Stomach smooth muscle (tissue), 2 donors: Measurements from ENCODE around the gene PDHA1.

Experiments used
- H3K27ac ChIP-seq: one replicate; pipeline ENCODE4 v1.7.0; 2013; ENCODE audit warnings: mild to moderate bottlenecking, low read length, inconsistent platforms
- H3K27me3 ChIP-seq, 2 donors: one replicate each; pipeline ENCODE4 v1.7.0; 2013; ENCODE audit warnings: low read length in 2 of 2; ENCODE audit not compliant: insufficient read depth in 2 of 2, control insufficient read depth in 1 of 2
- H3K36me3 ChIP-seq, 2 donors: one replicate each; pipeline ENCODE4 v1.7.0; 2013; ENCODE audit warnings: low read length in 2 of 2; ENCODE audit not compliant: control insufficient read depth in 2 of 2, insufficient read depth in 2 of 2
- H3K4me1 ChIP-seq: one replicate; pipeline ENCODE4 v1.7.0; 2013; ENCODE audit warnings: low read length; ENCODE audit not compliant: control insufficient read depth, insufficient read depth
- H3K4me3 ChIP-seq, 2 donors: one replicate each; pipeline ENCODE4 v1.7.0; 2013; ENCODE audit warnings: low read length in 2 of 2
- H3K9ac ChIP-seq, 2 donors: one replicate each; pipeline ENCODE4 v1.7.0; 2013; ENCODE audit warnings: low read length in 2 of 2, mild to moderate bottlenecking in 1 of 2
- H3K9me3 ChIP-seq, 2 donors: one replicate each; pipeline ENCODE4 v1.7.0; 2013; ENCODE audit warnings: low read length in 2 of 2; ENCODE audit not compliant: control insufficient read depth in 2 of 2
- donor health status: healthy.
- donor health status: Pancreatic carcinoma.

Gene PDHA1

GRCh38 chrX:19375546-19375945, 31.8 kb downstream of the PDHA1 start:
- Histone ChIP-seq H3K4me3 (no peak overlapping the region), H3K27me3 (peaks cover 0 to 14% of the 10 kb centered on the region in 2 donors)

GRCh38 chrX:19377799-19378198, 34.1 kb downstream of the PDHA1 start:
- no peak overlapping the region for H3K9ac ChIP-seq
- no peak overlapping the region for H3K4me3 ChIP-seq
- peaks cover 2% of the 10 kb centered on the region for H3K4me1 ChIP-seq
- no peak overlapping the region for H3K27ac ChIP-seq
- H3K27me3 ChIP-seq, result peaks cover 0 to 22% of the 10 kb centered on the region in 2 donors
- H3K9me3 ChIP-seq, result no peaks in the 10 kb centered on the region
- no peaks in the 10 kb centered on the region for H3K36me3 ChIP-seq

More at GRCh38 chrX:19375546-19375945, 31.8 kb downstream of the PDHA1 start:
- Histone ChIP-seq H3K36me3 (no peaks in the 10 kb centered on the region), H3K9ac (no peak overlapping the region), H3K4me1 (peaks cover 2% of the 10 kb centered on the region), H3K27ac (no peak overlapping the region), H3K9me3 (no peaks in the 10 kb centered on the region)

GRCh38 chrX:19381326-19381725, 37.6 kb downstream of the PDHA1 start:
- Histone ChIP-seq H3K27me3 (peaks cover 0 to 15% of the 10 kb centered on the region in 2 donors), H3K4me3 (no peak overlapping the region), H3K36me3 (no peaks in the 10 kb centered on the region), H3K4me1 (no peaks in the 10 kb centered on the region), H3K9me3 (no peaks in the 10 kb centered on the region), H3K27ac (no peak overlapping the region), H3K9ac (no peak overlapping the region)

GRCh38 chrX:19382555-19383145, 38.9 kb downstream of the PDHA1 start:
- Histone ChIP-seq H3K27me3 (peaks cover 0 to 17% of the 10 kb centered on the region in 2 donors), H3K27ac (no peak overlapping the region), H3K4me3 (no peak overlapping the region), H3K9me3 (no peaks in the 10 kb centered on the region), H3K36me3 (no peaks in the 10 kb centered on the region), H3K9ac (no peak overlapping the region), H3K4me1 (no peaks in the 10 kb centered on the region)

- Histone ChIP-seq H3K36me3 (no peaks in the 10 kb centered on the region), H3K4me3 (no peak overlapping the region), H3K27me3 (peaks cover 0 to 17% of the 10 kb centered on the region in 2 donors), H3K9me3 (no peaks in the 10 kb centered on the region), H3K27ac (no peak overlapping the region), H3K4me1 (no peaks in the 10 kb centered on the region), H3K9ac (no peak overlapping the region)
Observed at GRCh38 chrX:19386679-19387078, 43.0 kb downstream of the PDHA1 start.

GRCh38 chrX:19388064-19388679, 44.4 kb downstream of the PDHA1 start:
- no peak overlapping the region for H3K27ac ChIP-seq
- H3K27me3 ChIP-seq, result peaks cover 0 to 14% of the 10 kb centered on the region in 2 donors
- no peaks in the 10 kb centered on the region for H3K9me3 ChIP-seq
- H3K4me3 ChIP-seq, result no peak overlapping the region
- no peak overlapping the region for H3K9ac ChIP-seq
- no peaks in the 10 kb centered on the region for H3K36me3 ChIP-seq
- no peaks in the 10 kb centered on the region for H3K4me1 ChIP-seq

GRCh38 chrX:19388741-19389140, 45.0 kb downstream of the PDHA1 start:
- Histone ChIP-seq H3K4me1 (no peaks in the 10 kb centered on the region), H3K9me3 (no peaks in the 10 kb centered on the region), H3K36me3 (no peaks in the 10 kb centered on the region), H3K27ac (no peak overlapping the region), H3K9ac (no peak overlapping the region), H3K4me3 (no peak overlapping the region), H3K27me3 (peaks cover 0 to 14% of the 10 kb centered on the region in 2 donors)

- no peak overlapping the region for H3K9ac ChIP-seq
- no peaks in the 10 kb centered on the region for H3K36me3 ChIP-seq
- H3K27me3 ChIP-seq, result peaks cover 0 to 14% of the 10 kb centered on the region in 2 donors
- H3K4me1 ChIP-seq, result no peaks in the 10 kb centered on the region
- H3K27ac ChIP-seq, result no peak overlapping the region
- no peak overlapping the region for H3K4me3 ChIP-seq
- H3K9me3 ChIP-seq, result no peaks in the 10 kb centered on the region
Observed at GRCh38 chrX:19389227-19389845, 45.6 kb downstream of the PDHA1 start.

GRCh38 chrX:19392078-19392477, 48.4 kb downstream of the PDHA1 start:
- no peaks in the 10 kb centered on the region for H3K9me3 ChIP-seq
- peaks cover 0 to 17% of the 10 kb centered on the region in 2 donors for H3K27me3 ChIP-seq
- H3K4me1 ChIP-seq, result no peaks in the 10 kb centered on the region
- H3K36me3 ChIP-seq, result no peaks in the 10 kb centered on the region
- no peak overlapping the region for H3K9ac ChIP-seq
- no peak overlapping the region for H3K4me3 ChIP-seq
- H3K27ac ChIP-seq, result no peak overlapping the region

- H3K36me3 ChIP-seq, result no peaks in the 10 kb centered on the region
- H3K27me3 ChIP-seq, result peaks cover 0 to 16% of the 10 kb centered on the region in 2 donors
- no peak overlapping the region for H3K4me3 ChIP-seq
- no peak overlapping the region for H3K9ac ChIP-seq
- no peaks in the 10 kb centered on the region for H3K9me3 ChIP-seq
- H3K4me1 ChIP-seq, result no peaks in the 10 kb centered on the region
- no peak overlapping the region for H3K27ac ChIP-seq
Observed at GRCh38 chrX:19392703-19393102, 49.0 kb downstream of the PDHA1 start.

- H3K9ac ChIP-seq, result no peak overlapping the region
- H3K27me3 ChIP-seq, result no peaks in the 10 kb centered on the region
- no peak overlapping the region for H3K4me3 ChIP-seq
- H3K36me3 ChIP-seq, result no peaks in the 10 kb centered on the region
- H3K9me3 ChIP-seq, result no peaks in the 10 kb centered on the region
- H3K4me1 ChIP-seq, result no peaks in the 10 kb centered on the region
- H3K27ac ChIP-seq, result no peak overlapping the region
Observed at GRCh38 chrX:19403696-19404095, 60.0 kb downstream of the PDHA1 start.
